GM12878 (cell line): ENCODE measurements around the gene HBD. TPM values are rescaled to one million over a fixed set of nuclear protein-coding genes. Genes with fewer than 3 reads are reported as not detected.

Source experiments
- ATAC-seq: fragments of 200-7000 bp; cut with Tn5 transposase; 3 replicates; pipeline ENCODE4 v1.9.1; 2020; ENCODE audit warnings: mild to moderate bottlenecking, moderate library complexity
- BruUV-seq: library from RNA; stranded (reverse); fragments of 400-500 nt; replicated peaks from 2 replicates; lab custom pipeline; 2021; lab: Mats Ljungman, UMichigan
- CTCF ChIA-PET: fragments of 300-600 bp; sonication (Branson Sonifier 250); formaldehyde crosslinking; extraction: SDS; loops from one replicate; lab custom pipeline; 2021; ENCODE audit warnings: inconsistent platforms; lab: Yijun Ruan, JAX
- POLR2A ChIA-PET: fragments of 350-600 bp; formaldehyde crosslinking; extraction: SDS; loops from one replicate; lab custom pipeline; 2021; ENCODE audit warnings: inconsistent platforms; lab: Charles Lee
- RAD21 ChIA-PET: fragments of 300-600 bp; sonication (Branson Sonifier 250); formaldehyde crosslinking; loops from one replicate; lab custom pipeline; 2023; ENCODE audit warnings: antibody characterized with exemption; ENCODE audit not compliant: unreplicated experiment; lab: Charles Lee
- SMC1A ChIA-PET: fragments of 300-600 bp; sonication (Branson Sonifier 250); formaldehyde crosslinking; loops from one replicate; lab custom pipeline; 2023; ENCODE audit not compliant: unreplicated experiment, uncharacterized antibody; lab: Charles Lee
- DNase-seq: peaks from one replicate; pipeline ENCODE4 v3.0.0-alpha.2; 2011; ENCODE audit warnings: low read depth, low spot score
- FAIRE-seq: peaks from 3 replicates; lab custom pipeline; 2011; peaks lifted over from hg19 to GRCh38; lab: Jason Lieb, UNC
- H2AFZ ChIP-seq: 2 replicates; pipeline ENCODE4 v1.6.0; 2011; ENCODE audit warnings: low read depth, low read length, control low read depth; ENCODE audit not compliant: control insufficient read depth
- H3K27ac ChIP-seq: 2 replicates; pipeline ENCODE4 v1.5.1; 2011; ENCODE audit warnings: control low read depth; ENCODE audit not compliant: control insufficient read depth, insufficient read depth
- H3K27me3 ChIP-seq, 2 experiments: replicated peaks in 1 of 2; 2 replicates each; pipeline versions ENCODE4 v1.6.0 to v1.6.1; 2011; ENCODE audit warnings: low read length in 1 of 2; ENCODE audit not compliant: control insufficient read depth in 2 of 2, insufficient read depth in 2 of 2
- H3K36me3 ChIP-seq, 2 experiments: 2 replicates each; pipeline ENCODE4 v1.5.1; 2011; ENCODE audit warnings: low read length in 1 of 2; ENCODE audit not compliant: control insufficient read depth in 2 of 2, insufficient read depth in 2 of 2
- H3K4me1 ChIP-seq: 2 replicates; pipeline ENCODE4 v1.6.1; 2011; ENCODE audit warnings: mild to moderate bottlenecking, low read length, moderate library complexity, mixed read lengths; ENCODE audit not compliant: control insufficient read depth, insufficient read depth
- H3K4me2 ChIP-seq: 2 replicates; pipeline ENCODE4 v1.6.0; 2011; ENCODE audit warnings: control low read depth; ENCODE audit not compliant: control insufficient read depth, insufficient read depth
- H3K4me3 ChIP-seq: fragments of 200-600 bp; sonication (generic); 2 replicates; pipeline ENCODE4 v1.5.1; 2016
- H3K79me2 ChIP-seq: 2 replicates; pipeline ENCODE4 v1.6.0; 2011; ENCODE audit warnings: low read length; ENCODE audit not compliant: control insufficient read depth, insufficient read depth
- H3K9ac ChIP-seq: 2 replicates; pipeline ENCODE4 v1.8.0; 2011; ENCODE audit warnings: low read length, control low read depth, mixed read lengths; ENCODE audit not compliant: control insufficient read depth, insufficient read depth
- H3K9me3 ChIP-seq: replicated peaks from 3 replicates; pipeline ENCODE4 v1.5.1; 2011; ENCODE audit warnings: mild to moderate bottlenecking, low read length; ENCODE audit not compliant: control insufficient read depth, insufficient read depth
- H4K20me1 ChIP-seq: 2 replicates; pipeline ENCODE4 v1.6.0; 2011; ENCODE audit not compliant: control insufficient read depth, insufficient read depth
- ATF7 ChIP-seq: fragments of 450-650 bp; IDR thresholded peaks from 2 replicates; pipeline ENCODE4 v1.6.1; 2016; ENCODE audit warnings: low read depth, mild to moderate bottlenecking
- FOS ChIP-seq: IDR thresholded peaks from 3 replicates; pipeline ENCODE4 v1.6.1; 2011; ENCODE audit warnings: borderline replicate concordance; ENCODE audit not compliant: insufficient read length; ENCODE audit errors: extremely low read depth
- MEF2A ChIP-seq: IDR thresholded peaks from 2 replicates; pipeline ENCODE4 v1.6.1; 2011; ENCODE audit warnings: low read depth, mild to moderate bottlenecking, low read length, moderate library complexity; ENCODE audit not compliant: insufficient read depth
- PML ChIP-seq: IDR thresholded peaks from 2 replicates; pipeline ENCODE4 v1.6.1; 2012; ENCODE audit warnings: low read length, inconsistent platforms
- RBBP5 ChIP-seq: fragments of 200-600 bp; sonication (generic); conservative IDR thresholded peaks from 2 replicates; pipeline ENCODE4 v1.6.1; 2016
- SRF ChIP-seq, 2 experiments: IDR thresholded peaks; 2 replicates each; pipeline ENCODE4 v1.6.1; 2011; ENCODE audit warnings: low read depth in 2 of 2, low read length in 2 of 2, mild to moderate bottlenecking in 1 of 2, moderate library complexity in 1 of 2
- WRNIP1 ChIP-seq: IDR thresholded peaks from 2 replicates; pipeline ENCODE4 v1.6.1; 2011; ENCODE audit warnings: low read depth, low read length, improper control_type of control experiment, borderline replicate concordance
- ZNF622 ChIP-seq: fragments of 450-650 bp; IDR thresholded peaks from 2 replicates; pipeline ENCODE4 v1.6.1; 2017; ENCODE audit warnings: mild to moderate bottlenecking, inconsistent platforms
- WGBS: methylation state at CpG from one replicate; pipeline ENCODE4 v1.1.6; 2016; ENCODE audit warnings: low lambda C conversion rate; ENCODE audit not compliant: insufficient replicate concordance, insufficient coverage; ENCODE audit errors: missing lambda C conversion rate; 5-methylcytosine and 5-hydroxymethylcytosine counted together
- in situ Hi-C: fragments of 300-500 bp; cut with MboI; formaldehyde crosslinking; loops from 9 replicates; pipeline ENCODE4 v1.14.3; 2018; ENCODE audit warnings: mixed read lengths
- intact Hi-C: fragments of 100-400 bp; cut with micrococcal nuclease; formaldehyde crosslinking; loops from one replicate; pipeline ENCODE4 v1.14.2; 2022; ENCODE audit not compliant: unreplicated experiment
- polyA plus RNA-seq, 11 experiments: library from polyadenylated mRNA; depleted of rRNA in 4 of 11; unstranded in 6 of 11; stranded (reverse) in 5 of 11; fragments of >200 nt; fragmentation: Nextera tagmentation in 4 of 11; fragmentation: Illumina TruSeq in 1 of 11; extraction: Ambion mirVana in 4 of 11; extraction: Trizol in 1 of 11; gene quantifications; 1 replicate in 1 of 11; 2 replicates in 10 of 11; pipeline versions ENCODE4 v1.2.1 to v1.2.3, GENCODE V29; 2011 to 2016; ENCODE audit warnings: inconsistent platforms in 2 of 11, missing spikeins in 2 of 11, low read depth in 1 of 11
- total RNA-seq, 4 experiments: library from RNA; depleted of rRNA in 3 of 4; stranded (reverse); fragments of >200 nt in 3 of 4; fragmentation: Illumina TruSeq in 1 of 4; extraction: Trizol in 1 of 4; gene quantifications; 2 replicates each; pipeline versions ENCODE4 v1.2.1 to v1.2.3, GENCODE V29; 2013 to 2021
- TF ChIP-seq, protein P1 (sequence below): fragments of 450-650 bp; IDR thresholded peaks from 2 replicates; pipeline ENCODE4 v1.6.1; 2016; ENCODE audit warnings: mild to moderate bottlenecking

HBD gene
- total and polyA plus RNA-seq, 10 of the 15 experiments (the other 5 are each of a cell fraction or from before 2014, with no cell fraction given): 0.11 to 0.32 TPM; not detected in 8

DNA sequence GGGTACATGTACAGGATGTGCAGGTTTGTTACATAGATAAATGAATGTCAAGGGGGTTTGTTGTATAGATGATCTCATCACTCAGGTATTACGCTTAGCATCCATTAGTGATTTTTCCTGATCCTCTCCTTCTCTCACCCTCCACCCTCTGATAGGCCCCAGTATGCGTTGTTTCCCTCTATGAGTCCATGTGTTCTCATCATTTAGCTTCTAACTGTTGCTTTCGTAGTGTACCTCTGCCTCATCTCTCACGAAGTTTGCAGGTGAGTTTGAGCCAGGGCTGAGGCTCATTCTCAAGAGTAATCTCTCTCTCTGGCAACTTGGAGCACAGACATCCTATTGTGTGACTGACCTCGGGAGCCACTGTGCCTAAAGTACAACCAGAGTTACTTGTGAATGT is 40.1 kb upstream of the HBD start:
- ChIA-PET RAD21 (no interaction called here), CTCF (no interaction called here), SMC1A (interaction anchor here (1.2 kb wide), 1 partner anchor 9 kb away, joined by 3 read pairs; no protein-coding TSS in a partner anchor), POLR2A (no interaction called here)
- BruUV-seq: no TSS peak
- FAIRE-seq (no peak), DNase-seq (no peak), ATAC-seq (no peak)
- Histone ChIP-seq H3K79me2 (no peaks in the 10 kb centered on the region), H4K20me1 (no peaks in the 10 kb centered on the region), H2AFZ (no peak overlapping the region), H3K27ac (no peak overlapping the region), H3K9ac (no peak overlapping the region), H3K4me3 (no peak overlapping the region), H3K9me3 (no peaks in the 10 kb centered on the region), H3K4me1 (no peaks in the 10 kb centered on the region), H3K27me3 (no peaks in the 10 kb centered on the region), H3K4me2 (no peak overlapping the region), H3K36me3 (no peaks in the 10 kb centered on the region)
- in situ Hi-C loops (no loop called here), intact Hi-C loops (no loop called here)
- 39% methylated on average over 5 of the region's 5 CpGs for WGBS
- TF ChIP-seq FOS (no peak), PML (no peak), MEF2A (no peak), RBBP5 (no peak), WRNIP1 (no peak), ZNF622 (no peak)

DNA sequence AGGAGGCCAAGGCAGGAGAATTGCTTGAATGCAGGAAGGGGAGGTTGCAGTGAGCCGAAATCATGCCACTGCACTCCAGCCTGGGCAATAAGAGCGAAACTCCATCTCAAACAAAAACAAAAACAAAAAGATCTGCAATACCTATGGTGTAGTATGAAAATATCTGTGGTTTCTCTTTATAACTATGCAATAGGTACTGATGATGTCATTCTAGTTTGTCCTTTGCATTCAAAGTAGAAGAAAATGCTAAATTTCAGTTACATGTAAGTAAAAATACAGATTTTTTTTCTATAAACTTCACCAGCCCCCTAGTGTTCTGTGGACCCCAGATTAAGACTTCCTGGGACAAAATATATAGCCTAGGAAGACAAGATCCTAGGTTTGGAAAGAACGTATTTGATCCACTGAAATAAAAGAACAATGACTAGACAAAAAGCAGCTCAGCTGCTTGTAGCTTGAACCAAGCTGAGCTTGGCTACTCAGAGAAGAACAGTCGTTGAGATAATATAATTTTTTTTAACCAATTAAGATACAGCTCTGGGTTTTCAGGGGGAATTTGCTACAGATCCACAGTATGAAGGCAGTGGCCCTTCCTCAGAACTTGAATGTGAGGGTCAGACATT is 38.2 kb upstream of the HBD start:
- in situ Hi-C loops: no loop called here
- Histone ChIP-seq H3K4me1 (no peaks in the 10 kb centered on the region), H3K27me3 (no peaks in the 10 kb centered on the region)
- no peak for FAIRE-seq
- POLR2A ChIA-PET: no interaction called here
- no TSS peak for BruUV-seq
- no peak for TF ChIP-seq SRF (IDR thresholded peaks at IDR 0.05; ENCODE audit: low read depth in 2 of 2, low read length in 2 of 2)
- TF ChIP-seq, protein P1, sequence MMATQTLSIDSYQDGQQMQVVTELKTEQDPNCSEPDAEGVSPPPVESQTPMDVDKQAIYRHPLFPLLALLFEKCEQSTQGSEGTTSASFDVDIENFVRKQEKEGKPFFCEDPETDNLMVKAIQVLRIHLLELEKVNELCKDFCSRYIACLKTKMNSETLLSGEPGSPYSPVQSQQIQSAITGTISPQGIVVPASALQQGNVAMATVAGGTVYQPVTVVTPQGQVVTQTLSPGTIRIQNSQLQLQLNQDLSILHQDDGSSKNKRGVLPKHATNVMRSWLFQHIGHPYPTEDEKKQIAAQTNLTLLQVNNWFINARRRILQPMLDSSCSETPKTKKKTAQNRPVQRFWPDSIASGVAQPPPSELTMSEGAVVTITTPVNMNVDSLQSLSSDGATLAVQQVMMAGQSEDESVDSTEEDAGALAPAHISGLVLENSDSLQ: no peak
- TF ChIP-seq ATF7: 0 out of 2 replicates have a peak, but pooled peaks have one; percentile 15
- TF ChIP-seq, all 136 proteins: peak for 1
- H3K4me3 ChIP-seq: no peak overlapping the region
- ChIA-PET SMC1A (no interaction called here), RAD21 (no interaction called here), CTCF (interaction anchor here (1.2 kb wide), 1 partner anchor 12 kb away, joined by 3 read pairs; no protein-coding TSS in a partner anchor)
- H3K9ac ChIP-seq: no peak overlapping the region
- DNase-seq (no peak), ATAC-seq (no peak; the same call in 2 of the 3 replicates)
- WGBS: 10% methylated on average over 4 of the region's 4 CpGs
- no peak overlapping the region for H3K4me2 ChIP-seq
- no peaks in the 10 kb centered on the region for H4K20me1 ChIP-seq
- no peaks in the 10 kb centered on the region for H3K79me2 ChIP-seq
- H3K36me3 ChIP-seq: no peaks in the 10 kb centered on the region
- H3K9me3 ChIP-seq: no peaks in the 10 kb centered on the region
- H3K27ac ChIP-seq: no peak overlapping the region
- H2AFZ ChIP-seq: no peak overlapping the region
- intact Hi-C loops: no loop called here
